Fibroblast of the aortic adventitia (primary cell): ENCODE results near the gene PPP1R9B. TPM values are rescaled to one million over a fixed set of nuclear protein-coding genes. Genes with fewer than 3 reads are reported as not detected.

Experiments
- DNase-seq: peaks from one replicate; pipeline ENCODE4 v3.0.0-alpha.2; 2010; ENCODE audit warnings: low read depth
- H3K4me3 ChIP-seq: 2 replicates; pipeline ENCODE4 v1.5.1; 2011; ENCODE audit warnings: low read depth, mild to moderate bottlenecking, control low read depth, low read length, moderate library complexity
- CTCF ChIP-seq: IDR thresholded peaks from 2 replicates; pipeline ENCODE4 v1.5.1; 2011; ENCODE audit warnings: mild to moderate bottlenecking, low read length, control low read depth, inconsistent platforms; ENCODE audit not compliant: insufficient read depth
- total RNA-seq: library from RNA; depleted of rRNA; stranded (reverse); fragments of >200 nt; gene quantifications from 2 replicates; pipeline ENCODE4 v1.2.3, GENCODE V29; 2012; ENCODE audit warnings: low replicate concordance

The PPP1R9B gene
- total RNA-seq, 1 donor = 59.3 TPM

- no peak for DNase-seq
- no peak for TF ChIP-seq CTCF
Measured at GRCh38 chr17:50097926-50098325, 52.6 kb downstream of the PPP1R9B start.

GRCh38 chr17:50097455-50097854 is 53.0 kb downstream of the PPP1R9B start:
- no peak for TF ChIP-seq CTCF
- H3K4me3 ChIP-seq = no peak overlapping the region
- no peak for DNase-seq

More at GRCh38 chr17:50097926-50098325, 52.6 kb downstream of the PPP1R9B start:
- no peak overlapping the region for H3K4me3 ChIP-seq

GRCh38 chr17:50096758-50097157 is 53.7 kb downstream of the PPP1R9B start:
- H3K4me3 ChIP-seq = peak overlapping the region; percentile 78
- no peak for DNase-seq
- TF ChIP-seq CTCF = no peak

GRCh38 chr17:50096092-50096491 is 54.4 kb downstream of the PPP1R9B start:
- H3K4me3 ChIP-seq = peak overlapping the region; percentile 78
- no peak for TF ChIP-seq CTCF
- DNase-seq = no peak

GRCh38 chr17:50095626-50096037 is 54.8 kb downstream of the PPP1R9B start:
- TF ChIP-seq CTCF = no peak
- DNase-seq = peak; percentile 22
- H3K4me3 ChIP-seq = peak overlapping the region; percentile 78

GRCh38 chr17:50094753-50095619 is 55.5 kb downstream of the PPP1R9B start, which contains the start of gene PDK2:
Gene PDK2 (plus strand): TSS chr17:50095351. CDS start chr17:50095436, 85 bp downstream.
- peak; percentile 94 for DNase-seq
- peak within 1 kb of the TSS; percentile 78 for H3K4me3 ChIP-seq
- no peak for TF ChIP-seq CTCF
